Esophagus (tissue), 2 donors: Measurements from ENCODE around the gene CSTB. TPM values are rescaled to one million over a fixed set of nuclear protein-coding genes. Genes with fewer than 3 reads are reported as not detected.

Source experiments
- H3K27ac ChIP-seq, 2 donors: one replicate each; pipeline ENCODE4 v1.5.1; 2013; ENCODE audit warnings: low read depth in 2 of 2, mild to moderate bottlenecking in 2 of 2, inconsistent platforms in 1 of 2, low read length in 1 of 2, moderate library complexity in 1 of 2
- H3K27me3 ChIP-seq, 2 donors: one replicate each; pipeline ENCODE4 v1.6.1; 2013; ENCODE audit warnings: low read length in 2 of 2, control low read depth in 1 of 2, mild to moderate bottlenecking in 1 of 2; ENCODE audit not compliant: insufficient read depth in 2 of 2, control insufficient read depth in 1 of 2
- H3K36me3 ChIP-seq, 2 donors: one replicate each; pipeline ENCODE4 v1.6.1; 2013; ENCODE audit warnings: low read length in 1 of 2; ENCODE audit not compliant: control insufficient read depth in 2 of 2, insufficient read depth in 2 of 2
- H3K4me1 ChIP-seq, 2 donors: one replicate each; pipeline ENCODE4 v1.6.1; 2013; ENCODE audit warnings: low read length in 1 of 2; ENCODE audit not compliant: control insufficient read depth in 2 of 2, insufficient read depth in 2 of 2
- H3K4me3 ChIP-seq, 2 donors: one replicate each; pipeline ENCODE4 v1.5.1; 2013; ENCODE audit warnings: low read length in 2 of 2, mild to moderate bottlenecking in 2 of 2, low read depth in 1 of 2, moderate library complexity in 1 of 2
- H3K9me3 ChIP-seq, 2 donors: one replicate each; pipeline ENCODE4 v1.6.1; 2013; ENCODE audit warnings: mild to moderate bottlenecking in 2 of 2, low read depth in 1 of 2, low read length in 1 of 2, moderate library complexity in 1 of 2; ENCODE audit not compliant: control insufficient read depth in 2 of 2, insufficient read depth in 1 of 2
- WGBS, 2 donors: extraction: QIAGEN DNeasy Blood & Tissue Kit; methylation state at CpG; one replicate each; pipeline ENCODE4 v1.1.7; 2013; 5-methylcytosine and 5-hydroxymethylcytosine counted together
- polyA plus RNA-seq, 2 donors: library from polyadenylated mRNA; stranded (reverse); fragments of 200-250 nt; gene quantifications; one replicate each; pipeline ENCODE4 v1.2.3, GENCODE V29; 2013
- donor health status: healthy with polysubstance abuse.
- donor health status: Bipolar disorder and iron deficiency.

Gene CSTB
- polyA plus RNA-seq, 2 donors: 3,514 to 5,149 TPM

DNA sequence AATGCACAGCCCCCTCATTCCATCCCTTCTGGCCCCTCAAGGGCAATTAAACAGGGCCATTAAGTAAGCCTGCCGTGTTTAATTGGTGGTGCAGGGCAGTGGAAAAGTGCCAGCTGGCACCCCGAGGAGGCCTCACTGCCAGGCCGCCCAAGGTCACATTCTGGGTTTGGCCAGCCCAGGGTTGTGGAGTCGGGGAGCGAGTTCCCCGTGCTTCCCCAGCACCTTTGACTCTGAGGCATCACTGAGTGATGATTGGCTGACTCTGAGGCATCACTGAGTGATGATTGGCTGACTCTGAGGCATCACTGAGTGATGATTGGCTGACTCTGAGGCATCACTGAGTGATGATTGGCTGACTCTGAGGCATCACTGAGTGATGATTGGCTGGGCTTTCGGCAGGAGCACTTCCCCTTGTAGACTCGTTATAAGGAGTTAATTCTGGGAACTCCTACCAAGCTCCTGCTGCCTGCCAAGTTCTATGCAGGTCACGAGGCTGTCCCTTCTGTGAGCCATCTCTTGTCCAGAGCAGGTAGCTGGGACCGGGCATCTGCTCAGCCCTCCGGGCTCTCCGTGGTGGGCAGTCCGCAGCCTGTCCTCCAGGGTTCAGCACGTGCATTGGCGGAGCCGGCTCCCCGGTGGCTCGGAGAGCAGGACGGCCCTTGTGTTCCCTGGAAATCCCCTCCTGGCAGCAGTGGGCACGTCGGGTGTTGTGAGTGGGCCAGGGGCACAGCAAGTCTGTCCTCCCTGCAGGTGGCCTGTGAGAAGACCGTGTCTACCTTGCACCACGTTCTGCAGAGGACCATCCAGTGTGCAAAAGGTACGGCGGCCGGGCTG lies 20.9 kb downstream of the CSTB start:
- Histone ChIP-seq H3K9me3 (no peaks in the 10 kb centered on the region), H3K27ac (no peak overlapping the region), H3K4me1 (peaks cover 0 to 12% of the 10 kb centered on the region in 2 donors), H3K27me3 (no peaks in the 10 kb centered on the region), H3K36me3 (peaks cover 10 to 61% of the 10 kb centered on the region in 2 donors), H3K4me3 (no peak overlapping the region)
- WGBS, 2 donors: 84 to 89% methylated on average over 26 of the region's 26 CpGs

DNA sequence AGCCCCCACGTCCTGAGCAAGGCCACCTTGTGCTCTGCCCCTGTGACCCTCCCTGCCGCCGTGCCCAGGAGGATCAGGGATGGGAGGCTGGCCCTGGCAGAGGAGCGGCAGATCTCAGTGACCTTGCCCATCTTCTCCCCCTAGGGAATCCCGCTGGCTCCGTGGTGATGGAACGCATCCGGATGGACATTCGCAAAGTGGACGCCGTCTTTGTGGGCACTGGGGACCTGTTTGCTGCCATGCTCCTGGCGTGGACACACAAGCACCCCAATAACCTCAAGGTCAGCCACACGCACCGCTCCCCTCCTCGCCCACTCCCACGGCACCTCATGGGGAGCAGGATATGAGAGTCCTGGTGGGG lies 22.7 kb downstream of the CSTB start:
- 93 to 96% methylated on average over 13 to 16 of the region's 16 CpGs for WGBS, 2 donors
- Histone ChIP-seq H3K36me3 (peaks cover 10 to 67% of the 10 kb centered on the region in 2 donors), H3K27ac (no peak overlapping the region)

DNA sequence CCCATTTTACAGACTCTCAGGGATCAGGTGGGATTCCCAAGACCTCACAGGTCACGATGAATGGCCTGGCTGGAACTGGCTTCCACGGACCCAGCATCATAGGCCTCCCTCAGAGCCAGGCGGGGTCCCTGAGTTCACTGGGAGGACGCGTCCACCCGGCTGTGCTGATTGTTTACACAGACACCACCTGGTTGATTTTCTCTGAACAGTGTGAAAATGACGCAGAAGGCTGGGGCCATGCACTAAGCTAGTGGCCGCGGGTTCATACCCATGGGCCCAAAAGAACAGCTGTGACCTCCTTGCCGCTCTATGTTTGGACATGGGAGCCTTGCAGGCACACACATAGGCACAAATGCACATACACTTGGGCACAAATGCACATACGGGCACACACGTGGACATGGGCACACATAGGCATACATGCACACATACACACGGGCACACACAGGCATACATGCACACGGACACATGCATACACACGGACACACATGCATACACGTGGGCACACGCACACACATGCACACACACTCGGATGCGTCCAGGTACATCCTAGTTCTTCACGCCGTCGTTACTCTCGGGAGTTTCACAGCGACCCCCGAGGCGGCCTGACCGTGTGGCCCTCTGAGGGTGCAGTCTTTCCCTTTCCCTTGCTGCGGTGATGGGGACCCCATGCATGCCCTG lies 23.2 kb downstream of the CSTB start:
- peaks cover 0 to 7% of the 10 kb centered on the region in 2 donors for H3K4me1 ChIP-seq
- H3K36me3 ChIP-seq: peaks cover 10 to 67% of the 10 kb centered on the region in 2 donors
- 91 to 93% methylated on average over 28 of the region's 28 CpGs for WGBS, 2 donors
- no peak overlapping the region for H3K27ac ChIP-seq
- no peak overlapping the region for H3K4me3 ChIP-seq
- H3K27me3 ChIP-seq: no peaks in the 10 kb centered on the region
- no peaks in the 10 kb centered on the region for H3K9me3 ChIP-seq

More for the DNA sequence above, 22.7 kb downstream of the CSTB start:
- H3K27me3 ChIP-seq: no peaks in the 10 kb centered on the region
- H3K9me3 ChIP-seq: no peaks in the 10 kb centered on the region
- H3K4me3 ChIP-seq: no peak overlapping the region
- peaks cover 0 to 8% of the 10 kb centered on the region in 2 donors for H3K4me1 ChIP-seq

- H3K27me3 ChIP-seq: no peaks in the 10 kb centered on the region
- H3K36me3 ChIP-seq: peaks cover 6 to 71% of the 10 kb centered on the region in 2 donors
- no peak overlapping the region for H3K4me3 ChIP-seq
- peaks cover 0 to 2% of the 10 kb centered on the region in 2 donors for H3K4me1 ChIP-seq
- H3K27ac ChIP-seq: no peak overlapping the region
- WGBS, 2 donors: 90 to 92% methylated on average over 31 of the region's 31 CpGs
- no peaks in the 10 kb centered on the region for H3K9me3 ChIP-seq
Observed at GRCh38 chr21:43751955-43752591, 24.0 kb downstream of the CSTB start.

GRCh38 chr21:43750339-43751033 lies 25.6 kb downstream of the CSTB start:
- WGBS, 2 donors: 82 to 88% methylated on average over 28 of the region's 28 CpGs
- H3K27me3 ChIP-seq: no peaks in the 10 kb centered on the region
- peaks cover 0 to 62% of the 10 kb centered on the region in 2 donors for H3K36me3 ChIP-seq

GRCh38 chr21:43749651-43750262 lies 26.4 kb downstream of the CSTB start:
- 84 to 86% methylated on average over 17 to 18 of the region's 18 CpGs for WGBS, 2 donors
- Histone ChIP-seq H3K4me1 (peaks cover 0 to 2% of the 10 kb centered on the region in 2 donors), H3K27me3 (no peaks in the 10 kb centered on the region), H3K9me3 (no peaks in the 10 kb centered on the region), H3K27ac (no peak overlapping the region), H3K36me3 (peaks cover 0 to 61% of the 10 kb centered on the region in 2 donors), H3K4me3 (no peak overlapping the region)

More at GRCh38 chr21:43750339-43751033, 25.6 kb downstream of the CSTB start:
- H3K27ac ChIP-seq: no peak overlapping the region
- no peaks in the 10 kb centered on the region for H3K9me3 ChIP-seq
- H3K4me3 ChIP-seq: no peak overlapping the region
- peaks cover 0 to 2% of the 10 kb centered on the region in 2 donors for H3K4me1 ChIP-seq

DNA sequence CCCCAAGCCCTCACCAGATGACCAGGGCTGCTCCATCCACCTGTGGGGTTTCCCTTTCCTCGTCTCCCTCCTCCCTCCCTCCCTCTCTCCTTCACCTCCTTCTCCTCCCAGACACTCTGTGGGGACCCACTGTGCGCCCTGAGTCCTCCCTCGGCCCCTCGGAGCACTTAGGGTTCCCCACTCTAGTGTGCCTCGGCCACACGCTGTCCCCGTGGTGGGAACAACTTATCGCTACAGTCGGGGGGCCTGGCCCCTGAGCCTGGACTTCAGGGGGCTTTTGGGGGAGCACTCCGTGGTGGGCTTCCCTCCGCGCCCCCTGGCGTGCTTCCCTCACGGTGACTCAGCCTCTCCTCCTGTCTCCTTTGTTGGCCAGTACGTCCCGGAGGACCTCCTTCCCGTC lies 27.5 kb downstream of the CSTB start:
- 96% methylated on average over 16 to 17 of the region's 17 CpGs for WGBS, 2 donors
- peaks cover 0 to 68% of the 10 kb centered on the region in 2 donors for H3K36me3 ChIP-seq
- H3K27ac ChIP-seq: no peak overlapping the region
- H3K27me3 ChIP-seq: no peaks in the 10 kb centered on the region
- H3K4me1 ChIP-seq: peaks cover 0 to 4% of the 10 kb centered on the region in 2 donors
- H3K9me3 ChIP-seq: no peaks in the 10 kb centered on the region
- H3K4me3 ChIP-seq: no peak overlapping the region

DNA sequence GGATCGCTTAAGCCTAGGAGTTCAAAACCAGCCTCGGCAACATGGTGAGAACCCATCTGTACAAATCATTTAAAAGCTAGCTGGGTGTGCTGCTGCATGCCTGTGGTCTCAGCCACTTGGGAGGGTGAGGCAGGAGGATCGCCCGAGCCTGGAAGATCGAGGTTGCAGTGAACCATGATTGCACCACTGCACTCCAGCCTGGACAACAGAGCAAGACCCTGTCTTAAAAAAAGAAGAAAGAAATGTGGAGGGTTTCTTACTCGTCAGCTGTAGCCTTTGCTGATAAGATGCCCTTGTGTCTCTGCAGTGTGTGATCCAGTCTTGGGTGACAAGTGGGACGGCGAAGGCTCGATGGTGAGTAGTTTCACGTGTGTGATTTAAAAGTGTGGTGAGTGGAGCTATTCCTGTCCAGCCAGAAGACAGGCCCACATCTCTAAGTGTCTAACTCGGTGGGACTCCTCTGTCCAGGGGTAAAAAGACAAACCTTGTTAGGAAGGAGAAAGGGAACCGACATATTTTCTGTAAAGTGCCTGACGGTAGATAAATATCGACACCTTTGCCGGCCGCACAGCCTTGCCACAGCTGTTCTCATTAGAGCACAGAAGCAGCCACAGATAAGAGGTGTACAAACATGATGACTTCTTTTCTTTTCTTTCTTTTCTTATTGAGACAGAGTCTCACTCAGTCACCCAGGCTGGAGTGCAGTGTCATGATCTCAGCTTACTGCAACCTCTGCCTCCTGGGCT lies 30.2 kb downstream of the CSTB start:
- 93 to 94% methylated on average over 16 of the region's 16 CpGs for WGBS, 2 donors
- H3K27me3 ChIP-seq: no peaks in the 10 kb centered on the region
- no peak overlapping the region for H3K4me3 ChIP-seq
- H3K36me3 ChIP-seq: peaks cover 0 to 55% of the 10 kb centered on the region in 2 donors
- H3K27ac ChIP-seq: no peak overlapping the region
- H3K9me3 ChIP-seq: no peaks in the 10 kb centered on the region
- peaks cover 0 to 4% of the 10 kb centered on the region in 2 donors for H3K4me1 ChIP-seq
